HFFc6 (cell line): ENCODE results near the gene PRSS53. TPM values are rescaled to one million over a fixed set of nuclear protein-coding genes. Genes with fewer than 3 reads are reported as not detected.
"Not testable (repeated sequence)": the region's sequence is repeated elsewhere in the genome, so short reads cannot be mapped to it uniquely, and the experiment has no call there.

Experiments
- DNase-seq: peaks from one replicate; pipeline ENCODE4 v3.0.0-alpha.2; 2018
- H3K27ac Mint-ChIP-seq: 2 replicates; pipeline ENCODE4 v1.8.0; 2020; ENCODE audit warnings: mild to moderate bottlenecking, mixed read lengths
- H3K27me3 Mint-ChIP-seq: 2 replicates; pipeline ENCODE4 v1.8.0; 2021; ENCODE audit warnings: mild to moderate bottlenecking, moderate library complexity, mixed read lengths; ENCODE audit not compliant: insufficient read depth
- H3K36me3 Mint-ChIP-seq: 2 replicates; pipeline ENCODE4 v1.8.0; 2021; ENCODE audit warnings: low read depth, mixed read lengths
- H3K4me1 Mint-ChIP-seq: 2 replicates; pipeline ENCODE4 v1.8.0; 2020; ENCODE audit warnings: low read depth, mixed read lengths
- H3K4me3 Mint-ChIP-seq: 2 replicates; pipeline ENCODE4 v1.8.0; 2020; ENCODE audit warnings: mild to moderate bottlenecking, moderate library complexity, mixed read lengths
- H3K9me3 Mint-ChIP-seq: 2 replicates; pipeline ENCODE4 v1.8.0; 2020; ENCODE audit warnings: mild to moderate bottlenecking, mixed read lengths
- CTCF ChIP-seq: fragments of 200-600 bp; sonication (generic); IDR thresholded peaks from 2 replicates; pipeline ENCODE4 v1.5.0; 2021; ENCODE audit warnings: antibody characterized with exemption, mild to moderate bottlenecking
- total RNA-seq, 6 experiments: library from RNA; stranded (reverse); fragmentation: NEBNext Ultra II Directional; extraction: Animal tissue kit (Norgen Biotek cat#: 25700); gene quantifications; 2 replicates in 1 of 6; 3 replicates in 5 of 6; pipeline ENCODE4 v1.2.3, GENCODE V29; 2021

PRSS53 gene
- total RNA-seq, 6 experiments from 2014 or later, result 0.85 to 2.6 (median 1.4) TPM

GRCh38 chr16:31105677-31106213 is 17.0 kb upstream of the PRSS53 start:
- TF ChIP-seq CTCF, result peak; percentile 87
- Mint-ChIP-seq H3K27me3 (no peaks in the 10 kb centered on the region), H3K9me3 (no peaks in the 10 kb centered on the region), H3K36me3 (peaks cover 14% of the 10 kb centered on the region), H3K4me3 (peak overlapping the region; percentile 20; the same call in 1 of the 2 replicates), H3K4me1 (peaks cover 19% of the 10 kb centered on the region), H3K27ac (peak overlapping the region; percentile 64)
- peak; percentile 32 for DNase-seq

GRCh38 chr16:31100876-31101641 is 12.3 kb upstream of the PRSS53 start:
- H3K4me3 Mint-ChIP-seq, H3K36me3 Mint-ChIP-seq, H3K9me3 Mint-ChIP-seq, H3K27me3 Mint-ChIP-seq, DNase-seq, H3K27ac Mint-ChIP-seq: not testable (repeated sequence)
- peaks cover 14% of the 10 kb centered on the region for H3K4me1 Mint-ChIP-seq

GRCh38 chr16:31099860-31100638 is 11.3 kb upstream of the PRSS53 start:
- TF ChIP-seq CTCF, result no peak
- Mint-ChIP-seq H3K4me3 (no peak overlapping the region), H3K36me3 (peaks cover 5% of the 10 kb centered on the region), H3K4me1 (peaks cover 18% of the 10 kb centered on the region), H3K27me3 (peaks cover 2% of the 10 kb centered on the region; the same call in 1 of the 2 replicates), H3K9me3 (peaks cover 6% of the 10 kb centered on the region), H3K27ac (no peak overlapping the region)
- DNase-seq, result peak; percentile 47

- Mint-ChIP-seq H3K4me3 (peak within 1 kb of the TSS; percentile 98), H3K9me3 (peaks cover under 1% of the 10 kb centered on the region; the same call in 1 of the 2 replicates), H3K27ac (peak within 1 kb of the TSS; percentile 85), H3K36me3 (peaks cover 6% of the 10 kb centered on the region), H3K27me3 (peaks cover 4% of the 10 kb centered on the region; the same call in 1 of the 2 replicates), H3K4me1 (peaks cover 38% of the 10 kb centered on the region)
- no peak for TF ChIP-seq CTCF
- peak; percentile 98 for DNase-seq
Measured at GRCh38 chr16:31094424-31095120, 5.8 kb upstream of the PRSS53 start, which contains the start of gene VKORC1. TSS of gene VKORC1 (minus strand) at chr16:31094797. CDS start at chr16:31094729, 68 bp downstream.

GRCh38 chr16:31094088-31094423 is 5.3 kb upstream of the PRSS53 start:
- H3K4me1 Mint-ChIP-seq, result peaks cover 38% of the 10 kb centered on the region
- H3K9me3 Mint-ChIP-seq, result no peaks in the 10 kb centered on the region
- no peak for TF ChIP-seq CTCF
- H3K4me3 Mint-ChIP-seq, result peak overlapping the region; percentile 98
- peaks cover 6% of the 10 kb centered on the region for H3K36me3 Mint-ChIP-seq
- H3K27me3 Mint-ChIP-seq, result peaks cover 4% of the 10 kb centered on the region; the same call in 1 of the 2 replicates
- DNase-seq, result no peak
- H3K27ac Mint-ChIP-seq, result peak overlapping the region; percentile 85
